Hepatocyte (in vitro differentiated cells): ENCODE results near the gene SYNGR3. TPM values are rescaled to one million over a fixed set of nuclear protein-coding genes. Genes with fewer than 3 reads are reported as not detected.
A peak's percentile ranks its signal among the peaks of the same experiment; 100 is the strongest.

Experiments
- DNase-seq: peaks from one replicate; pipeline ENCODE4 v3.0.0-alpha.2; 2016; ENCODE audit warnings: low spot score
- H2AFZ ChIP-seq: fragments of 200-600 bp; sonication (generic); 2 replicates; pipeline ENCODE4 v1.6.0; 2016; ENCODE audit warnings: antibody characterized with exemption, mild to moderate bottlenecking
- H3K27ac ChIP-seq: fragments of 200-600 bp; sonication (generic); 2 replicates; pipeline ENCODE4 v1.5.1; 2016; ENCODE audit warnings: mild to moderate bottlenecking
- H3K27me3 ChIP-seq: fragments of 200-600 bp; sonication (generic); 2 replicates; pipeline ENCODE4 v1.6.1; 2016
- H3K36me3 ChIP-seq: fragments of 200-600 bp; sonication (generic); replicated peaks from 2 replicates; pipeline ENCODE4 v1.5.1; 2016; ENCODE audit warnings: low read depth; ENCODE audit not compliant: insufficient read depth
- H3K4me1 ChIP-seq: fragments of 200-600 bp; sonication (generic); 2 replicates; pipeline ENCODE4 v1.5.1; 2016; ENCODE audit warnings: mild to moderate bottlenecking, moderate library complexity; ENCODE audit not compliant: insufficient read depth
- H3K4me2 ChIP-seq: fragments of 200-600 bp; sonication (generic); 2 replicates; pipeline ENCODE4 v1.6.0; 2016
- H3K4me3 ChIP-seq: fragments of 200-600 bp; sonication (generic); 2 replicates; pipeline ENCODE4 v1.5.1; 2016; ENCODE audit warnings: mild to moderate bottlenecking
- H3K79me2 ChIP-seq: fragments of 200-600 bp; sonication (generic); 2 replicates; pipeline ENCODE4 v1.6.0; 2017; ENCODE audit warnings: mild to moderate bottlenecking
- H3K9me2 ChIP-seq: fragments of 200-600 bp; sonication (generic); replicated peaks from 2 replicates; pipeline ENCODE4 v1.6.0; 2017; ENCODE audit warnings: mild to moderate bottlenecking; ENCODE audit not compliant: insufficient read depth
- H3K9me3 ChIP-seq: fragments of 200-600 bp; sonication (generic); 2 replicates; pipeline ENCODE4 v1.5.1; 2016; ENCODE audit warnings: low read depth, mild to moderate bottlenecking
- H4K20me1 ChIP-seq: fragments of 200-600 bp; sonication (generic); 2 replicates; pipeline ENCODE4 v1.6.0; 2016; ENCODE audit warnings: mild to moderate bottlenecking; ENCODE audit not compliant: insufficient read depth, poor library complexity, severe bottlenecking
- EZH2 ChIP-seq: fragments of 200-600 bp; sonication (generic); IDR thresholded peaks from 2 replicates; pipeline ENCODE4 v1.6.1; 2016; ENCODE audit warnings: antibody characterized with exemption, mild to moderate bottlenecking, borderline replicate concordance
- EZH2phosphoT487 ChIP-seq: fragments of 200-600 bp; sonication (generic); IDR thresholded peaks from one replicate; pipeline ENCODE4 v1.6.1; 2018; ENCODE audit warnings: antibody characterized with exemption, mild to moderate bottlenecking, low read depth, moderate library complexity; ENCODE audit not compliant: unreplicated experiment, severe bottlenecking
- WGBS: methylation state at CpG from one replicate; pipeline ENCODE4 v1.1.6; 2016; ENCODE audit warnings: low lambda C conversion rate; ENCODE audit errors: missing lambda C conversion rate; 5-methylcytosine and 5-hydroxymethylcytosine counted together
- polyA plus RNA-seq: library from polyadenylated mRNA; unstranded; fragments of >200 nt; fragmentation: Nextera tagmentation; extraction: Ambion mirVana; gene quantifications from 2 replicates; pipeline ENCODE4 v1.2.1, GENCODE V29; 2016
- small RNA-seq: library from RNA; depleted of rRNA; stranded (forward); fragments of <200 nt; gene quantifications from one replicate; pipeline ENCODE3, GENCODE V24; 2014
- total RNA-seq: library from RNA; depleted of rRNA; stranded (reverse); fragments of >200 nt; gene quantifications from 2 replicates; pipeline ENCODE4 v1.2.3, GENCODE V29; 2014
- TF ChIP-seq, protein P1 (sequence below): fragments of 200-600 bp; sonication (generic); IDR thresholded peaks from 2 replicates; pipeline ENCODE4 v1.5.1; 2016; ENCODE audit warnings: antibody characterized with exemption, mild to moderate bottlenecking; ENCODE audit not compliant: poor library complexity

SYNGR3 gene
- total and polyA plus RNA-seq, 2 experiments from 2014 or later: 2.2 to 2.5 TPM

DNA sequence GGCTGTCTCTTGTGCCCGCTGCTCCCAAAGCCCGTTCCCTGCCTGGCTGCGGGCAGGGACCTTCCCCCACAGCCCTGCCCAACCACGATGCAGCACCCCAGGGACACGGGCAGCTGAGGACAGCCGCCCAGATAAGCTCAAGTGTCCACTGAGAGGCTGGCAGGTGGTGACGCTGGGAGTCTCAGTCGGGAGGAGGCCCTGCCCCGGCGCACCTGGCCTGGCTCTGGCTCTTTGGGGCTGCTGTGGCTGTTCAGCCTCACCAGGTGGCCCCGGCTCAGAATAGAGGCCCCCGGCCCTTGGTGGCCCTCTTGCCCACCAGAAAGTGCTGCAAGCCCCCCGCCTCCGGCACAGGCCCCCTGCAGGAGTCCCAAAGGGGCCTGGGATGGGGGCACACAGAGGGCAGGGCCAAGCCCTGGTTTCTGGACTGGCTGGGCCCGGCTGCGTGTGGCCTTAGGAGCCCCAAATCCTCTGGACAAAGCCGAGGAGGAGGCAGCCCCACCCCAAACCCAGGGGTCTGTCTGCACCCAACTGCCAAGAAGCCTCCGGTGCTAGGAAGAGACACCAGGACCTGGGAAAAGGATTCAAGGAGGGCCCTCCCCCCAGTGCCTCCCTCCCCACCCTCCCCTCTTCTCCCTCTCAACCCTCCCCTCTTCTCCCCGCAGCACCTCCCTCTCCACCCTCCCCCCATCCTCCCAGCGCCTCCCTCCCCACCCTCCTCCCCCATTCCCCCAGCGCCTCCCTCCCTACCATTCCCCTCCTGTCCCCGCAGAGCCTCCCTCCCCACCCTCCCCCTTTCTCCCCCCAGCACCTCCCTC lies 52.6 kb downstream of the SYNGR3 start:
- Histone ChIP-seq H3K79me2 (peaks cover 8% of the 10 kb centered on the region), H3K9me3 (no peaks in the 10 kb centered on the region), H3K4me2 (no peak overlapping the region), H3K4me1 (peaks cover 48% of the 10 kb centered on the region), H3K9me2 (no peaks in the 10 kb centered on the region), H4K20me1 (no peaks in the 10 kb centered on the region), H3K27ac (peak overlapping the region; percentile 51), H2AFZ (no peak overlapping the region), H3K27me3 (no peaks in the 10 kb centered on the region), H3K4me3 (no peak overlapping the region), H3K36me3 (no peaks in the 10 kb centered on the region)
- DNase-seq: no peak
- TF ChIP-seq, protein P1, sequence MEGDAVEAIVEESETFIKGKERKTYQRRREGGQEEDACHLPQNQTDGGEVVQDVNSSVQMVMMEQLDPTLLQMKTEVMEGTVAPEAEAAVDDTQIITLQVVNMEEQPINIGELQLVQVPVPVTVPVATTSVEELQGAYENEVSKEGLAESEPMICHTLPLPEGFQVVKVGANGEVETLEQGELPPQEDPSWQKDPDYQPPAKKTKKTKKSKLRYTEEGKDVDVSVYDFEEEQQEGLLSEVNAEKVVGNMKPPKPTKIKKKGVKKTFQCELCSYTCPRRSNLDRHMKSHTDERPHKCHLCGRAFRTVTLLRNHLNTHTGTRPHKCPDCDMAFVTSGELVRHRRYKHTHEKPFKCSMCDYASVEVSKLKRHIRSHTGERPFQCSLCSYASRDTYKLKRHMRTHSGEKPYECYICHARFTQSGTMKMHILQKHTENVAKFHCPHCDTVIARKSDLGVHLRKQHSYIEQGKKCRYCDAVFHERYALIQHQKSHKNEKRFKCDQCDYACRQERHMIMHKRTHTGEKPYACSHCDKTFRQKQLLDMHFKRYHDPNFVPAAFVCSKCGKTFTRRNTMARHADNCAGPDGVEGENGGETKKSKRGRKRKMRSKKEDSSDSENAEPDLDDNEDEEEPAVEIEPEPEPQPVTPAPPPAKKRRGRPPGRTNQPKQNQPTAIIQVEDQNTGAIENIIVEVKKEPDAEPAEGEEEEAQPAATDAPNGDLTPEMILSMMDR: no peak
- no peak for TF ChIP-seq EZH2phosphoT487
- no peak for TF ChIP-seq EZH2
- WGBS: 88% methylated on average over 18 of the region's 22 CpGs

DNA sequence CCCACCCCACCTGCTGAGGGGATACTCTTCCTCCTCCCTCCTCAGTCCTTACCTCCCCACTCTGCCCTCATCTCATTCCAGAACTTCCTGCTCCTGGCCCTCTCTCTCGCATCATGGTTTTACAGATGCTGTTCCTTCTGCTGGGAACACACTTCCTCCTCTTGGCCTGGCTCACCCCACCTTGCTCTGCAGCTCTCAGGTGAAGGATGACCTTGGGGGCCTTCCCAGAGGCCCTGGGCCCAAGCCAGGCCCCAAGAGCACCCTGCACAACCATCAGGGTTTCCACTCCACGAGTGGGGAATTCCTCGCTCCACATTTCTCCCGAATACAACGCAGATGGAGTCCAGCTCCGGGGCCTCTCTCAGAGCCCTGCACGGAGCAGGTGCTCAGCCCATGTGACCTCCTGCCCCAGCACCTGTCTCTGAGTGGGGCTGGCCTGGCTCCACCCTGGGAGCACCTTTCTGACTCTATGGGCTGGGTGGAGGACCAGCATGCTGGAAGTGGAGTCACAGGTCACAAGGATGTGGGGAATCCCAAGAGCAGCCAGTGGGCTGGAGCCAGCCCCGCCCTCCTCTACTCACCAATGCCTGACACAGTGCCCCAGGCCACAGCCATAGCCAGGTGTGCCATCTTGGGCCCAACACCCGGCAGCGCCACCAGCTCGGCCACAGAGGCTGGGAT lies 53.4 kb downstream of the SYNGR3 start:
- H3K9me3 ChIP-seq: no peaks in the 10 kb centered on the region
- H3K4me2 ChIP-seq: no peak overlapping the region
- no peak for DNase-seq
- WGBS: 95% methylated on average over 11 of the region's 11 CpGs
- H3K9me2 ChIP-seq: no peaks in the 10 kb centered on the region
- no peaks in the 10 kb centered on the region for H4K20me1 ChIP-seq
- no peak overlapping the region for H3K4me3 ChIP-seq
- H3K36me3 ChIP-seq: no peaks in the 10 kb centered on the region
- peaks cover 41% of the 10 kb centered on the region for H3K4me1 ChIP-seq
- no peak overlapping the region for H3K27ac ChIP-seq
- H2AFZ ChIP-seq: no peak overlapping the region
- peaks cover 10% of the 10 kb centered on the region for H3K79me2 ChIP-seq
- H3K27me3 ChIP-seq: no peaks in the 10 kb centered on the region
- TF ChIP-seq, protein P1: no peak
- no peak for TF ChIP-seq EZH2phosphoT487
- no peak for TF ChIP-seq EZH2

Small RNA genes lying within 50 kb of the gene (small RNA-seq; reads per million reads assigned to genes)
- gene AC005363.2: not detected
- gene RN7SL219P: not detected
- not detected for gene SNORA10
- gene SNORA64: not detected

Other genes with a start within 250 kb of the SYNGR3 start
Only the 30 nearest of the 32 such genes appear.
- gene NME3, start 218.4 kb upstream of the SYNGR3 start, total RNA-seq: 34.8 and 51.7 TPM in 2 replicates
- gene NME3, start 218.4 kb upstream of the SYNGR3 start, polyA plus RNA-seq: 86.6 and 104 TPM in 2 replicates
- gene EME2, start 217.2 kb upstream of the SYNGR3 start, total RNA-seq: 12.0 and 17.7 TPM in 2 replicates
- 20.8 and 28.2 TPM in 2 replicates for gene EME2, start 217.2 kb upstream of the SYNGR3 start, polyA plus RNA-seq
- 115 and 116 TPM in 2 replicates for gene MRPS34, start 216.8 kb upstream of the SYNGR3 start, total RNA-seq
- 155 TPM in 2 replicates for gene MRPS34, start 216.8 kb upstream of the SYNGR3 start, polyA plus RNA-seq
- gene SPSB3, start 207.4 kb upstream of the SYNGR3 start, total RNA-seq: 34.4 and 38.8 TPM in 2 replicates
- gene SPSB3, start 207.4 kb upstream of the SYNGR3 start, polyA plus RNA-seq: 64.6 and 76.4 TPM in 2 replicates
- gene NUBP2, start 207.0 kb upstream of the SYNGR3 start, total RNA-seq: 72.7 and 85.4 TPM in 2 replicates
- gene NUBP2, start 207.0 kb upstream of the SYNGR3 start, polyA plus RNA-seq: 92.9 and 101 TPM in 2 replicates
- gene IGFALS, start 196.3 kb upstream of the SYNGR3 start, total RNA-seq: 10.6 and 11.2 TPM in 2 replicates
- gene IGFALS, start 196.3 kb upstream of the SYNGR3 start, polyA plus RNA-seq: 10.7 and 12.6 TPM in 2 replicates
- 55.6 and 69.3 TPM in 2 replicates for gene HAGH, start 163.1 kb upstream of the SYNGR3 start, total RNA-seq
- gene HAGH, start 163.1 kb upstream of the SYNGR3 start, polyA plus RNA-seq: 91.7 and 113 TPM in 2 replicates
- gene FAHD1, start 162.8 kb upstream of the SYNGR3 start, total RNA-seq: 80.6 and 101 TPM in 2 replicates
- 59.4 and 76.6 TPM in 2 replicates for gene FAHD1, start 162.8 kb upstream of the SYNGR3 start, polyA plus RNA-seq
- gene MEIOB, start 117.8 kb upstream of the SYNGR3 start, total RNA-seq: 0.60 TPM in 1 of 2 replicates, not detected in the other
- 0.28 TPM in 1 of 2 replicates, not detected in the other for gene MEIOB, start 117.8 kb upstream of the SYNGR3 start, polyA plus RNA-seq
- gene HS3ST6, start 71.6 kb upstream of the SYNGR3 start, total RNA-seq: not detected in 2 replicates
- 0.41 and 0.63 TPM in 2 replicates for gene HS3ST6, start 71.6 kb upstream of the SYNGR3 start, polyA plus RNA-seq
- gene MSRB1, start 46.8 kb upstream of the SYNGR3 start, total RNA-seq: 31.3 and 43.4 TPM in 2 replicates
- gene MSRB1, start 46.8 kb upstream of the SYNGR3 start, polyA plus RNA-seq: 48.7 and 62.4 TPM in 2 replicates
- gene RPL3L, start 35.3 kb upstream of the SYNGR3 start, total RNA-seq: not detected in 2 replicates
- 0.08 TPM in 1 of 2 replicates, not detected in the other for gene RPL3L, start 35.3 kb upstream of the SYNGR3 start, polyA plus RNA-seq
- gene NDUFB10, start 30.4 kb upstream of the SYNGR3 start, total RNA-seq: 162 and 234 TPM in 2 replicates
- 244 and 251 TPM in 2 replicates for gene NDUFB10, start 30.4 kb upstream of the SYNGR3 start, polyA plus RNA-seq
- gene RPS2, start 25.1 kb upstream of the SYNGR3 start, total RNA-seq: 1,991 and 2,285 TPM in 2 replicates
- 1,449 and 1,663 TPM in 2 replicates for gene RPS2, start 25.1 kb upstream of the SYNGR3 start, polyA plus RNA-seq
- gene RNF151, start 23.1 kb upstream of the SYNGR3 start, total RNA-seq: not detected in 2 replicates
- gene RNF151, start 23.1 kb upstream of the SYNGR3 start, polyA plus RNA-seq: not detected in 2 replicates
- 19.9 and 24.2 TPM in 2 replicates for gene TBL3, start 17.9 kb upstream of the SYNGR3 start, total RNA-seq
- gene TBL3, start 17.9 kb upstream of the SYNGR3 start, polyA plus RNA-seq: 48.5 and 56.3 TPM in 2 replicates
- gene NOXO1, start 8.5 kb upstream of the SYNGR3 start, total RNA-seq: 2.3 and 5.1 TPM in 2 replicates
- gene NOXO1, start 8.5 kb upstream of the SYNGR3 start, polyA plus RNA-seq: 5.4 and 6.0 TPM in 2 replicates
- 34.0 and 34.9 TPM in 2 replicates for gene GFER, start 5.8 kb upstream of the SYNGR3 start, total RNA-seq
- 44.0 and 56.8 TPM in 2 replicates for gene GFER, start 5.8 kb upstream of the SYNGR3 start, polyA plus RNA-seq
- 22.8 and 42.6 TPM in 2 replicates for gene ZNF598, start 19.9 kb downstream of the SYNGR3 start, total RNA-seq
- gene ZNF598, start 19.9 kb downstream of the SYNGR3 start, polyA plus RNA-seq: 29.5 and 36.8 TPM in 2 replicates
- 2.7 and 4.1 TPM in 2 replicates for gene NPW, start 29.8 kb downstream of the SYNGR3 start, total RNA-seq
- 45.2 and 57.6 TPM in 2 replicates for gene NPW, start 29.8 kb downstream of the SYNGR3 start, polyA plus RNA-seq
- 25.9 and 29.6 TPM in 2 replicates for gene NHERF2, start 36.9 kb downstream of the SYNGR3 start, total RNA-seq
- gene NHERF2, start 36.9 kb downstream of the SYNGR3 start, polyA plus RNA-seq: 37.7 and 43.8 TPM in 2 replicates
- gene NTHL1, start 57.9 kb downstream of the SYNGR3 start, total RNA-seq: 19.6 and 20.2 TPM in 2 replicates
- gene NTHL1, start 57.9 kb downstream of the SYNGR3 start, polyA plus RNA-seq: 23.4 and 28.5 TPM in 2 replicates
- 39.5 and 41.8 TPM in 2 replicates for gene TSC2, start 58.0 kb downstream of the SYNGR3 start, total RNA-seq
- gene TSC2, start 58.0 kb downstream of the SYNGR3 start, polyA plus RNA-seq: 78.7 and 113 TPM in 2 replicates
- 40.2 and 60.6 TPM in 2 replicates for gene PKD1, start 145.9 kb downstream of the SYNGR3 start, total RNA-seq
- 35.9 and 49.3 TPM in 2 replicates for gene PKD1, start 145.9 kb downstream of the SYNGR3 start, polyA plus RNA-seq
- gene RAB26, start 158.7 kb downstream of the SYNGR3 start, total RNA-seq: 4.1 and 8.3 TPM in 2 replicates
- 11.3 and 15.0 TPM in 2 replicates for gene RAB26, start 158.7 kb downstream of the SYNGR3 start, polyA plus RNA-seq
- 55.1 and 73.4 TPM in 2 replicates for gene TRAF7, start 165.8 kb downstream of the SYNGR3 start, total RNA-seq
- gene TRAF7, start 165.8 kb downstream of the SYNGR3 start, polyA plus RNA-seq: 30.0 and 37.4 TPM in 2 replicates
- gene CASKIN1, start 206.6 kb downstream of the SYNGR3 start, total RNA-seq: 0.47 and 0.80 TPM in 2 replicates
- gene CASKIN1, start 206.6 kb downstream of the SYNGR3 start, polyA plus RNA-seq: 1.7 TPM in 2 replicates
- 28.3 and 52.4 TPM in 2 replicates for gene MLST8, start 215.5 kb downstream of the SYNGR3 start, total RNA-seq
- 87.3 and 88.3 TPM in 2 replicates for gene MLST8, start 215.5 kb downstream of the SYNGR3 start, polyA plus RNA-seq
- 3.3 and 9.9 TPM in 2 replicates for gene BRICD5, start 220.9 kb downstream of the SYNGR3 start, total RNA-seq
- gene BRICD5, start 220.9 kb downstream of the SYNGR3 start, polyA plus RNA-seq: 6.2 and 14.8 TPM in 2 replicates
- 20.6 and 24.8 TPM in 2 replicates for gene PGP, start 224.9 kb downstream of the SYNGR3 start, total RNA-seq
- gene PGP, start 224.9 kb downstream of the SYNGR3 start, polyA plus RNA-seq: 34.2 and 38.0 TPM in 2 replicates